SK-N-MC (cell line): ENCODE measurements around the gene APBA2.

Experiments
- EZH2 ChIP-seq: fragments of 200-600 bp; sonication (generic); IDR thresholded peaks from one replicate; pipeline ENCODE4 v1.6.1; 2017; ENCODE audit warnings: antibody characterized with exemption
- POLR2AphosphoS5 ChIP-seq: IDR thresholded peaks from 2 replicates; pipeline ENCODE4 v1.6.1; 2012; ENCODE audit warnings: mild to moderate bottlenecking, low read depth, low read length, borderline replicate concordance

GRCh38 chr15:28992336-28992864 lies 106.6 kb downstream of the APBA2 start:
- TF ChIP-seq EZH2 (no peak), POLR2AphosphoS5 (no peak)
